ENCODE data around the gene PDYN. TPM values are rescaled to one million over a fixed set of nuclear protein-coding genes. Genes with fewer than 3 reads are reported as not detected.

Gene PDYN
- total and polyA plus RNA-seq, 9 of the 15 experiments (the other 6 are each of a cell fraction or from before 2014, with no cell fraction given): not detected

- H3K9me1 ChIP-seq (ENCODE audit: control insufficient read depth, insufficient read depth, low read length): no peaks in the 10 kb centered on the region
- ATAC-seq: no peak
- H3K27ac ChIP-seq (ENCODE audit: extremely low read depth, low read depth, low read length): no peak overlapping the region
- H3K4me1 ChIP-seq (replicated peaks in 1 of 2; ENCODE audit: control insufficient read depth in 2 of 2, insufficient read depth in 2 of 2, low read length in 2 of 2): no peaks in the 10 kb centered on the region
- POLR2A ChIA-PET: interaction anchor here (0.6 kb wide), 1 partner anchor 608 kb away, joined by 3 read pairs; no protein-coding TSS in a partner anchor
- in situ Hi-C loops (cut with MboI): no loop called here
- no peak overlapping the region for H3K4me2 ChIP-seq (ENCODE audit: insufficient read depth, low read length)
- H3K4me3 ChIP-seq: no peak overlapping the region
- WGBS (ENCODE audit: insufficient coverage, low coverage, missing lambda C conversion rate): 0% methylated on average over 1 of the region's 2 CpGs
- no TSS peak for BruUV-seq (replicated peaks)
- TF ChIP-seq ZNF408 (CRISPR knock-in tag; IDR thresholded peaks at IDR 0.05; ENCODE audit: low read depth): no peak
- no peak for TF ChIP-seq ELF4 (CRISPR knock-in tag; IDR thresholded peaks at IDR 0.05)
- H4K20me1 ChIP-seq (replicated peaks; ENCODE audit: control insufficient read depth, insufficient read depth, low read length): no peaks in the 10 kb centered on the region
- H3K36me3 ChIP-seq (ENCODE audit: control insufficient read depth, insufficient read depth, low read length): no peaks in the 10 kb centered on the region
- CTCF ChIA-PET (ENCODE audit: low intra/inter-chr PET ratio): no interaction called here
- no peaks in the 10 kb centered on the region for H3K9me3 ChIP-seq (replicated peaks; ENCODE audit: control insufficient read depth, insufficient read depth, low read depth, low read length)
- H2AFZ ChIP-seq (ENCODE audit: low read depth, low read length): no peak overlapping the region
- H3K9ac ChIP-seq (ENCODE audit: insufficient read depth in 1 of 2, low read depth in 2 of 2, low read length in 2 of 2): no peak overlapping the region
- intact Hi-C loops (cut with micrococcal nuclease): no loop called here
- DNase-seq (ENCODE audit: extremely low read depth in 1 of 4, low spot score in 3 of 4): no peak
- peaks cover 0 to 19% of the 10 kb centered on the region in 2 experiments; a peak in 4 of 5 replicates for H3K27me3 ChIP-seq (ENCODE audit: control insufficient read depth in 2 of 2, insufficient read depth in 2 of 2, low read length in 2 of 2)
- no peak for FAIRE-seq
- no peaks in the 10 kb centered on the region for H3K79me2 ChIP-seq (ENCODE audit: control insufficient read depth, insufficient read depth, low read length)
Measured at GRCh38 chr20:1949347-1950100, 44.3 kb downstream of the PDYN start.

DNA sequence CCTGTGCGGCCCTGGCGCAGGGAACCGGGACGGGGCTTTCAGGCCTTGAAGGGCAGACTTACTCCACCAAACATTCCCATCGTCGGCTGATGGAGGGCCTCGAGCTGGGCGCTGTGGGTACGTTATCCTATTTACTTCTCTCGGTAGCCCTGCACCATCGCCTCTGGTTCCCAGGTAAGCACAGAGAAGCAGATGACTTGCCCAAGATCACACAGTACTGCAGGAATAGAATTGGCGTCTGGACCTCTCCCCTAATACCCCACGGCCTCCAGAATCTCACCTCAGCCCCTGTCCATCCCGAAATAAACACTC lies 46.4 kb downstream of the PDYN start:
- Histone ChIP-seq H3K9me3 (replicated peaks; ENCODE audit: control insufficient read depth, insufficient read depth, low read depth, low read length) (no peaks in the 10 kb centered on the region), H3K79me2 (ENCODE audit: control insufficient read depth, insufficient read depth, low read length) (no peaks in the 10 kb centered on the region), H4K20me1 (replicated peaks; ENCODE audit: control insufficient read depth, insufficient read depth, low read length) (no peaks in the 10 kb centered on the region), H2AFZ (ENCODE audit: low read depth, low read length) (no peak overlapping the region), H3K4me1 (replicated peaks in 1 of 2; ENCODE audit: control insufficient read depth in 2 of 2, insufficient read depth in 2 of 2, low read length in 2 of 2) (no peaks in the 10 kb centered on the region), H3K4me2 (ENCODE audit: insufficient read depth, low read length) (no peak overlapping the region), H3K27me3 (ENCODE audit: control insufficient read depth in 2 of 2, insufficient read depth in 2 of 2, low read length in 2 of 2) (peaks cover 0 to 27% of the 10 kb centered on the region in 2 experiments; a peak in 4 of 5 replicates), H3K9ac (ENCODE audit: insufficient read depth in 1 of 2, low read depth in 2 of 2, low read length in 2 of 2) (no peak overlapping the region), H3K9me1 (ENCODE audit: control insufficient read depth, insufficient read depth, low read length) (no peaks in the 10 kb centered on the region), H3K36me3 (ENCODE audit: control insufficient read depth, insufficient read depth, low read length) (no peaks in the 10 kb centered on the region), H3K4me3 (no peak overlapping the region), H3K27ac (ENCODE audit: extremely low read depth, low read depth, low read length) (no peak overlapping the region)
- in situ Hi-C loops (cut with MboI) (no loop called here), intact Hi-C loops (cut with micrococcal nuclease) (no loop called here)
- FAIRE-seq: no peak
- 2% methylated on average over 8 of the region's 14 CpGs for WGBS (ENCODE audit: insufficient coverage, low coverage, missing lambda C conversion rate)
- ChIA-PET POLR2A (interaction anchor here (1.0 kb wide), 1 partner anchor 8 kb away, joined by 3 read pairs; no protein-coding TSS in a partner anchor), CTCF (ENCODE audit: low intra/inter-chr PET ratio) (no interaction called here)
- no peak for ATAC-seq
- no TSS peak for BruUV-seq (replicated peaks)
- DNase-seq (ENCODE audit: extremely low read depth in 1 of 4, low spot score in 3 of 4): no peak
- no peak for TF ChIP-seq GABPB2 (CRISPR knock-in tag; conservative IDR thresholded peaks at IDR 0.05)
- no peak for TF ChIP-seq XRCC5 (IDR thresholded peaks at IDR 0.05; ENCODE audit: low read depth, low read length)
- TF ChIP-seq LCOR (CRISPR knock-in tag; IDR thresholded peaks at IDR 0.05): no peak
- no peak for TF ChIP-seq ATF6 (CRISPR knock-in tag; IDR thresholded peaks at IDR 0.05)
- TF ChIP-seq TSHZ1 (CRISPR knock-in tag; IDR thresholded peaks at IDR 0.05): no peak
- TF ChIP-seq NR3C1 (CRISPR knock-in tag; IDR thresholded peaks at IDR 0.05): no peak
- no peak for TF ChIP-seq IRF9 (tag; IDR thresholded peaks at IDR 0.05)

Measured in K562 (cell line).